Liver (tissue), 3 donors: Measurements from ENCODE around the gene DUOXA2.

Experiments used
- ATF3 ChIP-seq: IDR thresholded peaks from 2 replicates; pipeline ENCODE4 v1.6.1; 2016; ENCODE audit warnings: antibody characterized with exemption
- CTCF ChIP-seq: fragments of 150-350 bp; IDR thresholded peaks from 2 replicates; pipeline ENCODE4 v1.5.1; 2017; ENCODE audit warnings: improper control_type of control experiment, low read depth, low read length; ENCODE audit not compliant: missing input control
- FOXA1 ChIP-seq: IDR thresholded peaks from 2 replicates; pipeline ENCODE4 v1.6.1; 2016; ENCODE audit warnings: antibody characterized with exemption
- GABPA ChIP-seq, 2 donors: IDR thresholded peaks in 1 of 2; conservative IDR thresholded peaks in 1 of 2; 2 replicates each; pipeline ENCODE4 v1.6.1; 2016; ENCODE audit warnings: antibody characterized with exemption in 2 of 2, mild to moderate bottlenecking in 1 of 2, moderate library complexity in 1 of 2
- JUND ChIP-seq, 2 donors: IDR thresholded peaks; 2 replicates each; pipeline ENCODE4 v1.6.1; 2016; ENCODE audit warnings: antibody characterized with exemption in 2 of 2
- MAX ChIP-seq: IDR thresholded peaks from 2 replicates; pipeline ENCODE4 v1.6.1; 2016; ENCODE audit warnings: antibody characterized with exemption
- RAD21 ChIP-seq, 2 donors: IDR thresholded peaks; 2 replicates each; pipeline ENCODE4 v1.6.1; 2016; ENCODE audit warnings: antibody characterized with exemption in 2 of 2, mild to moderate bottlenecking in 2 of 2
- REST ChIP-seq: IDR thresholded peaks from 2 replicates; pipeline ENCODE4 v1.6.1; 2016; ENCODE audit warnings: antibody characterized with exemption, mild to moderate bottlenecking
- TAF1 ChIP-seq: conservative IDR thresholded peaks from 2 replicates; pipeline ENCODE4 v1.6.1; 2016; ENCODE audit warnings: antibody characterized with exemption, mild to moderate bottlenecking
- YY1 ChIP-seq: IDR thresholded peaks from 2 replicates; pipeline ENCODE4 v1.6.1; 2016; ENCODE audit warnings: antibody characterized with exemption, mild to moderate bottlenecking
- ZBTB33 ChIP-seq: IDR thresholded peaks from 2 replicates; pipeline ENCODE4 v1.6.1; 2016; ENCODE audit warnings: antibody characterized with exemption
- donor health status: healthy.
- donor health status: healthy.

GRCh38 chr15:45091576-45091975, 22.6 kb upstream of the DUOXA2 start:
- TF ChIP-seq CTCF, result no peak
- TF ChIP-seq RAD21 (IDR thresholded peaks at IDR 0.05), result no peak
- TF ChIP-seq FOXA1, result no peak
- TF ChIP-seq TAF1, result no peak
- TF ChIP-seq MAX, result no peak
- no peak for TF ChIP-seq REST
- no peak for TF ChIP-seq ZBTB33
- no peak for TF ChIP-seq JUND (IDR thresholded peaks at IDR 0.05)
- TF ChIP-seq YY1, result no peak
- no peak for TF ChIP-seq ATF3
- TF ChIP-seq GABPA (IDR thresholded peaks at IDR 0.05 in 1 of 2, conservative IDR thresholded peaks at IDR 0.05 in 1 of 2), result no peak
